CD4-positive, alpha-beta T cell (primary cell): Measurements from ENCODE around the gene PLEKHF1. TPM values are rescaled to one million over a fixed set of nuclear protein-coding genes. Genes with fewer than 3 reads are reported as not detected.

Experiments used
- ATAC-seq: fragments of 200-7000 bp; cut with Tn5 transposase; one replicate; pipeline ENCODE4 v1.10.0; 2022; ENCODE audit warnings: mild to moderate bottlenecking; ENCODE audit not compliant: poor library complexity
- CTCF ChIA-PET: fragments of 350-600 bp; sonication (Branson Sonifier 250); formaldehyde crosslinking; loops from one replicate; lab custom pipeline; 2021; ENCODE audit warnings: antibody characterized with exemption, inconsistent platforms; lab: Charles Lee
- POLR2A ChIA-PET: fragments of 350-600 bp; sonication (Branson Sonifier 250); formaldehyde crosslinking; loops from one replicate; lab custom pipeline; 2021; ENCODE audit warnings: antibody characterized with exemption, inconsistent platforms; lab: Charles Lee
- DNase-seq, 14 experiments: peaks; one replicate each; pipeline ENCODE4 v3.0.0-alpha.2; 2013 to 2020; ENCODE audit warnings: mixed read lengths in 2 of 14
- H3K27ac ChIP-seq, 2 donors: one replicate each; pipeline versions ENCODE4 v1.5.1 to v1.7.0; 2013; ENCODE audit warnings: low read length in 2 of 2, low read depth in 1 of 2, mild to moderate bottlenecking in 1 of 2
- H3K27me3 ChIP-seq, 2 experiments: 1 replicate in 1 of 2; 2 replicates in 1 of 2; pipeline versions ENCODE4 v1.6.1 to v1.7.0; 2013; ENCODE audit warnings: low read length in 2 of 2, control low read depth in 1 of 2, mild to moderate bottlenecking in 1 of 2, moderate library complexity in 1 of 2; ENCODE audit not compliant: insufficient read depth in 2 of 2, control insufficient read depth in 1 of 2
- H3K36me3 ChIP-seq: one replicate; pipeline ENCODE4 v1.6.1; 2013; ENCODE audit warnings: low read length, control low read depth; ENCODE audit not compliant: insufficient read depth
- H3K4me1 ChIP-seq: one replicate; pipeline ENCODE4 v1.6.1; 2013; ENCODE audit warnings: low read length, control low read depth; ENCODE audit not compliant: insufficient read depth
- H3K4me3 ChIP-seq: one replicate; pipeline ENCODE4 v1.5.1; 2013; ENCODE audit warnings: mild to moderate bottlenecking, low read length, moderate library complexity
- H3K9me3 ChIP-seq, 2 experiments: 1 replicate in 1 of 2; 2 replicates in 1 of 2; pipeline versions ENCODE4 v1.6.1 to v1.7.0; 2013; ENCODE audit warnings: low read length in 2 of 2, mild to moderate bottlenecking in 2 of 2, control low read depth in 1 of 2, moderate library complexity in 1 of 2; ENCODE audit not compliant: control insufficient read depth in 1 of 2, insufficient read depth in 1 of 2
- H3K27ac Mint-ChIP-seq: one replicate; pipeline ENCODE4 v1.8.0; 2020; ENCODE audit warnings: mixed read lengths
- H3K27me3 Mint-ChIP-seq: one replicate; pipeline ENCODE4 v1.8.0; 2021; ENCODE audit warnings: mixed read lengths
- H3K36me3 Mint-ChIP-seq: one replicate; pipeline ENCODE4 v1.8.0; 2021; ENCODE audit warnings: low read depth, mixed read lengths
- H3K4me1 Mint-ChIP-seq: one replicate; pipeline ENCODE4 v1.8.0; 2021; ENCODE audit warnings: low read depth, mixed read lengths
- H3K4me3 Mint-ChIP-seq: one replicate; pipeline ENCODE4 v1.8.0; 2020; ENCODE audit warnings: mild to moderate bottlenecking, mixed read lengths
- H3K9me3 Mint-ChIP-seq: one replicate; pipeline ENCODE4 v1.8.0; 2020; ENCODE audit warnings: mixed read lengths
- CTCF ChIP-seq: fragments of 200-600 bp; IDR thresholded peaks from one replicate; pipeline ENCODE4 v1.8.0; 2022; ENCODE audit warnings: antibody characterized with exemption, mild to moderate bottlenecking
- intact Hi-C, 2 experiments: fragments of 100-400 bp; cut with DNase I in 1 of 2; cut with micrococcal nuclease in 1 of 2; formaldehyde crosslinking; loops; one replicate each; pipeline versions ENCODE4 v1.15.1 to v1.9.0; 2023 to 2025; cut with DNase I, micrococcal nuclease
- total RNA-seq, 174 experiments: library from RNA in 2 of 174; stranded (reverse) in 2 of 174; gene quantifications; one replicate each; pipeline ENCODE4 v1.2.3 and lab custom pipeline; 2021 to 2026

Gene PLEKHF1
- total RNA-seq, 2 experiments from 2014 or later, result 37.5 to 41.0 TPM

DNA sequence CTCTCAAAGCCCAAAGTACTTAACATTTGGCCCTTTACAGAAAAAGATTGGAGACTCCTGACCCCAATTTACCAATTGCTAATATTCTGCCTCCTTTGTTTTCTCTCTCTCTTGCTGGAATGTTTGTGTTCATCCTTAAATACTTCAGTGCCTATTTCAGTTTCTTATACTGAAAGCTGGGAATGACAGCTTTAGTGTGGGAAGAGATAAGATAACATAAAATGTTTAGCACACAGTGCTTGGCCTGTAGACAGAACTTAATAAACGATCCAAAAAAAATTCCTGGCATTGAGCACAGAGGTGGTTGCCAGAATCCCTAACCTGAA, 3.0 kb upstream of the PLEKHF1 start:
- Histone ChIP-seq H3K9me3 (no peaks in the 10 kb centered on the region), H3K27me3 (no peaks in the 10 kb centered on the region), H3K36me3 (no peaks in the 10 kb centered on the region), H3K4me1 (peaks cover 35% of the 10 kb centered on the region), H3K27ac (no peak overlapping the region), H3K4me3 (no peak overlapping the region)
- peaks cover 49% of the 10 kb centered on the region for H3K4me1 Mint-ChIP-seq
- H3K4me3 Mint-ChIP-seq, result peak overlapping the region; percentile 83
- H3K27me3 Mint-ChIP-seq, result no peaks in the 10 kb centered on the region
- no peaks in the 10 kb centered on the region for H3K9me3 Mint-ChIP-seq
- no peak for TF ChIP-seq CTCF
- intact Hi-C loops, result loop anchor here in 1 of 2 experiments (10.0 kb wide), 1 partner anchor 1867 kb away; no protein-coding TSS in a partner anchor
- ATAC-seq, result no peak
- peaks cover 10% of the 10 kb centered on the region for H3K36me3 Mint-ChIP-seq
- no peak for DNase-seq
- peak overlapping the region; percentile 92 for H3K27ac Mint-ChIP-seq
- POLR2A ChIA-PET, result interaction anchor here (2.2 to 5.5 kb wide), 4 partner anchors 10 to 56 kb away, joined by 9 to 32 read pairs (median 18); partner anchors contain the start of genes C19orf12 and POP4
- CTCF ChIA-PET, result interaction anchor here (1.3 to 3.3 kb wide), 7 partner anchors 9 to 54 kb away, joined by 3 to 13 read pairs (median 4); no protein-coding TSS in a partner anchor

GRCh38 chr19:29662604-29663404, 2.5 kb upstream of the PLEKHF1 start:
- H3K4me3 Mint-ChIP-seq, result peak overlapping the region; percentile 83
- Histone ChIP-seq H3K9me3 (no peaks in the 10 kb centered on the region), H3K27ac (no peak overlapping the region), H3K27me3 (no peaks in the 10 kb centered on the region), H3K4me1 (peaks cover 40% of the 10 kb centered on the region), H3K36me3 (no peaks in the 10 kb centered on the region), H3K4me3 (no peak overlapping the region)
- H3K4me1 Mint-ChIP-seq, result peaks cover 55% of the 10 kb centered on the region
- ChIA-PET CTCF (interaction anchor here (1.3 to 3.3 kb wide), 7 partner anchors 9 to 54 kb away, joined by 3 to 13 read pairs (median 4); no protein-coding TSS in a partner anchor), POLR2A (interaction anchor here (2.2 to 5.5 kb wide), 4 partner anchors 10 to 57 kb away, joined by 9 to 32 read pairs (median 18); partner anchors contain the start of genes C19orf12 and POP4)
- H3K9me3 Mint-ChIP-seq, result no peaks in the 10 kb centered on the region
- peak overlapping the region; percentile 92 for H3K27ac Mint-ChIP-seq
- H3K36me3 Mint-ChIP-seq, result peaks cover 13% of the 10 kb centered on the region
- TF ChIP-seq CTCF, result no peak
- intact Hi-C loops, result loop anchor here in 1 of 2 experiments (10.0 kb wide), 1 partner anchor 1868 kb away; no protein-coding TSS in a partner anchor
- ATAC-seq (no peak), DNase-seq (peak in 2 of 14 experiments; percentile 15 to 31)
- no peaks in the 10 kb centered on the region for H3K27me3 Mint-ChIP-seq

- ChIA-PET CTCF (interaction anchor here (1.3 to 5.5 kb wide), 5 partner anchors 9 to 57 kb away, joined by 7 to 33 read pairs (median 13); partner anchors contain the start of gene POP4), POLR2A (interaction anchor here (1.2 to 5.7 kb wide), 5 partner anchors 8 to 278 kb away, joined by 5 to 104 read pairs (median 25); partner anchors contain the start of genes POP4 and URI1)
- H3K27ac ChIP-seq, result no peak overlapping the region
- no peaks in the 10 kb centered on the region for H3K9me3 Mint-ChIP-seq
- peak overlapping the region; percentile 89 for H3K4me3 Mint-ChIP-seq
- intact Hi-C loops, result loop anchor here in 1 of 2 experiments (2.0 to 10.0 kb wide), 4 partner anchors 27 to 1869 kb away; partner anchors contain the start of gene POP4
- peaks cover 17% of the 10 kb centered on the region for H3K36me3 Mint-ChIP-seq
- peaks cover 53% of the 10 kb centered on the region for H3K4me1 ChIP-seq
- DNase-seq (peak in 2 of 14 experiments; percentile 20 to 33), ATAC-seq (no peak)
- H3K27me3 ChIP-seq, result no peaks in the 10 kb centered on the region
- H3K4me3 ChIP-seq, result peak overlapping the region; percentile 97
- H3K4me1 Mint-ChIP-seq, result peaks cover 66% of the 10 kb centered on the region
- TF ChIP-seq CTCF, result no peak
- H3K9me3 ChIP-seq, result no peaks in the 10 kb centered on the region
- peak overlapping the region; percentile 92 for H3K27ac Mint-ChIP-seq
- peaks cover 3% of the 10 kb centered on the region for H3K36me3 ChIP-seq
- no peaks in the 10 kb centered on the region for H3K27me3 Mint-ChIP-seq
These were observed 1.2 kb upstream of the PLEKHF1 start for GRCh38 chr19:29663861-29664752.
